NCI-H345 (cell line): ENCODE results near the gene SLC8A2.

Experiments
- DNase-seq: peaks from one replicate; lab custom pipeline; 2025; lab: John Stamatoyannopoulos, UW

Gene SLC8A2

GRCh38 chr19:47471733-47472457 lies at the start of gene SLC8A2:
Gene SLC8A2 (minus strand): TSS chr19:47471893. CDS start chr19:47466403, 5,490 bp downstream.
- peak; percentile 63 for DNase-seq

- DNase-seq = no peak
Observed at GRCh38 chr19:47520839-47521238, 49.1 kb upstream of the SLC8A2 start.

GRCh38 chr19:47520343-47520806 lies 48.7 kb upstream of the SLC8A2 start:
- DNase-seq = no peak

GRCh38 chr19:47518854-47519253 lies 47.2 kb upstream of the SLC8A2 start:
- no peak for DNase-seq

- no peak for DNase-seq
Observed at GRCh38 chr19:47518139-47518538, 46.4 kb upstream of the SLC8A2 start.

- DNase-seq = peak; percentile 99
Observed at GRCh38 chr19:47514869-47515588, 43.3 kb upstream of the SLC8A2 start, which contains the start of gene NAPA. Gene NAPA (minus strand): TSS chr19:47515063. CDS start chr19:47514940, 123 bp downstream.

- no peak for DNase-seq
Observed at GRCh38 chr19:47514151-47514868, 42.6 kb upstream of the SLC8A2 start.

GRCh38 chr19:47512948-47513319 lies 41.2 kb upstream of the SLC8A2 start:
- no peak for DNase-seq

- DNase-seq = no peak
Observed at GRCh38 chr19:47512183-47512947, 40.7 kb upstream of the SLC8A2 start.

- DNase-seq = no peak
Observed at GRCh38 chr19:47511681-47512080, 40.0 kb upstream of the SLC8A2 start.

- DNase-seq = no peak
Observed at GRCh38 chr19:47511128-47511517, 39.4 kb upstream of the SLC8A2 start.

- DNase-seq = no peak
Observed at GRCh38 chr19:47510516-47511127, 38.9 kb upstream of the SLC8A2 start.

GRCh38 chr19:47509973-47510372 lies 38.3 kb upstream of the SLC8A2 start:
- DNase-seq = no peak

- DNase-seq = no peak
Observed at GRCh38 chr19:47509170-47509847, 37.6 kb upstream of the SLC8A2 start.

GRCh38 chr19:47508721-47509120 lies 37.0 kb upstream of the SLC8A2 start:
- no peak for DNase-seq

- DNase-seq = no peak
Observed at GRCh38 chr19:47507924-47508553, 36.3 kb upstream of the SLC8A2 start.

- DNase-seq = no peak
Observed at GRCh38 chr19:47507012-47507411, 35.3 kb upstream of the SLC8A2 start.

GRCh38 chr19:47506459-47506858 lies 34.8 kb upstream of the SLC8A2 start:
- no peak for DNase-seq

- DNase-seq = no peak
Observed at GRCh38 chr19:47505506-47505905, 33.8 kb upstream of the SLC8A2 start.

GRCh38 chr19:47503826-47504150 lies 32.1 kb upstream of the SLC8A2 start:
- no peak for DNase-seq
